Measurements from ENCODE around the gene RBM5.

- TF ChIP-seq CTCF (IDR thresholded peaks at IDR 0.05) (no peak), ZFX (IDR thresholded peaks at IDR 0.05; ENCODE audit: borderline replicate concordance) (no peak)
These were observed 35.5 kb downstream of the RBM5 start for GRCh38 chr3:50124052-50124799.

All from 22Rv1 (cell line).